ENCODE data around the gene DYNC1I1. TPM values are rescaled to one million over a fixed set of nuclear protein-coding genes. Genes with fewer than 3 reads are reported as not detected.

The DYNC1I1 gene
- total RNA-seq, 3 donors from 2014 or later: 0.41 to 42.6 (median 1.5) TPM

DNA sequence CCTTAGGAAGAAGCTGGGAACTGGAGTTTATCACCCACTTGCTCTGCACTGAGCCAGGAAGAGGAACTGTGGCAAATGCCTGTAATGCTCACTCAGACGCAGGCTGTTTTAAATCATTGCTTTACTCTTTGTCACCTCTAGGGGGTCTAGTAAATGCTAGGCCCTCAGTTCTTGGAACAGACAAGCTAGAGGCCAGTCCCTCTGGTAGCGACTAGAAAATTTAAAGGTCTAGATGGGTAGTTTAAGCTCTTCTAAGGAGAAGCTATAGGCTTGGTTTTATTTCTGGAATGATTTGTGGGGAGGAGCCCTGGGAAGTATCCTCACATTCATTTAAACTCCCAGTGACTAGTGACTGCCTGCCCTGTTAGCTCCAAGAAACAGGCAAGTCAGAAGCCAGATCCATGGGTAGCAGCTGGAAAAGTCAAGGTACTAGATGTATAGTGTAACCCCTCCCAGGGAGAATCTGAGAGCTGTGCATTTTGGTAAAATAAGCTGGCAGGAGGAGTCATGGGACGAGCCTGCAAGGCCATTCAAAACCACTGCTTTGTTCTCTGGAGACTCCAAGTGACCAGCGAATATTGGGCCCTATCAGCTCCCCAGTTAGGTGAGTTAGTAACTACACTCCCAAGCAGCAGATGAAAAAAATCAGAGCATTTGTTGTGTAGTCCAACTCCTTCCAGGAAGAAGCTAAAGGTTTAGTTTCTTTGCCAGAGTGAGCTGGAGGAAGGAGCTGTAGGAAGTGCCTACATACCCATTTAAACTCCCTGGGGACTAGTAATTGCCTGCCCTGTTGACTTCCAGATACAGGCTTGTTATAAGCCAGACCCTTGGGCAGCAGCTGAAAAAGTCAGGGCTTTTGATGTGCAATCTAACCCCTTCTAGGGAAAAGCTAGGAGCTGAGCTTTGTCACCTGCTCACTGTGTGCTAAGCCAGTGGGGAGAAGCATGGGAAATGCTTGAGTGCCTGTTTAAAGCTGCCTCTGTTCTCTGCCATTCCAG, 68.9 kb downstream of the DYNC1I1 start:
- Histone ChIP-seq H3K9me3 (no peaks in the 10 kb centered on the region), H3K36me3 (ENCODE audit: low read depth) (no peaks in the 10 kb centered on the region), H3K4me3 (no peak overlapping the region), H3K4me1 (ENCODE audit: low read depth) (no peaks in the 10 kb centered on the region)
- ATAC-seq (no peak), DNase-seq (no peak)
- TF ChIP-seq, protein P1, sequence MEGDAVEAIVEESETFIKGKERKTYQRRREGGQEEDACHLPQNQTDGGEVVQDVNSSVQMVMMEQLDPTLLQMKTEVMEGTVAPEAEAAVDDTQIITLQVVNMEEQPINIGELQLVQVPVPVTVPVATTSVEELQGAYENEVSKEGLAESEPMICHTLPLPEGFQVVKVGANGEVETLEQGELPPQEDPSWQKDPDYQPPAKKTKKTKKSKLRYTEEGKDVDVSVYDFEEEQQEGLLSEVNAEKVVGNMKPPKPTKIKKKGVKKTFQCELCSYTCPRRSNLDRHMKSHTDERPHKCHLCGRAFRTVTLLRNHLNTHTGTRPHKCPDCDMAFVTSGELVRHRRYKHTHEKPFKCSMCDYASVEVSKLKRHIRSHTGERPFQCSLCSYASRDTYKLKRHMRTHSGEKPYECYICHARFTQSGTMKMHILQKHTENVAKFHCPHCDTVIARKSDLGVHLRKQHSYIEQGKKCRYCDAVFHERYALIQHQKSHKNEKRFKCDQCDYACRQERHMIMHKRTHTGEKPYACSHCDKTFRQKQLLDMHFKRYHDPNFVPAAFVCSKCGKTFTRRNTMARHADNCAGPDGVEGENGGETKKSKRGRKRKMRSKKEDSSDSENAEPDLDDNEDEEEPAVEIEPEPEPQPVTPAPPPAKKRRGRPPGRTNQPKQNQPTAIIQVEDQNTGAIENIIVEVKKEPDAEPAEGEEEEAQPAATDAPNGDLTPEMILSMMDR (IDR thresholded peaks at IDR 0.05): no peak
- intact Hi-C loops (cut with DNase I, micrococcal nuclease): no loop called here

DNA sequence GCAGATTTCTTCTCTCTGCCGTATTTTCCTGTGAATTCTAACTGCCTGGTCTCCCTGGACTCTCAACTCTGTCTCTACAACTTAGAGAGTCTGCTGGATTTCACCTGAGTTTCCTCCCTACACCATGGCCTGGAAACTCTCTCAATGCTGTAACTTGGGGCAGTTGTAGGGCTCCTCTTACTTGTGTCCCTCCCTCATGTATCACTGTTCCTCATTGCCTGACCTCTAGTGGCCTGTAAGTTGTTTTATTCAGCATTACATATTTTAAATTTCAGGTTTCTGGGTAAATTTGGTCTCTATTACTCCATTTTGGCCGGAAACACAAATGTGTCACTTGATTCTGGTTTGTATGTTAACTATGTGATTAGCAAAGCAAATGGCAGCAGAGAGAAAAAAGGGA, 70.9 kb downstream of the DYNC1I1 start:
- no peaks in the 10 kb centered on the region for H3K9me3 ChIP-seq
- TF ChIP-seq, protein P1 (IDR thresholded peaks at IDR 0.05): no peak
- no peak overlapping the region for H3K4me3 ChIP-seq
- ATAC-seq (no peak), DNase-seq (no peak)
- H3K4me1 ChIP-seq (ENCODE audit: low read depth): no peaks in the 10 kb centered on the region
- H3K36me3 ChIP-seq (ENCODE audit: low read depth): no peaks in the 10 kb centered on the region
- intact Hi-C loops (cut with DNase I, micrococcal nuclease): no loop called here

DNA sequence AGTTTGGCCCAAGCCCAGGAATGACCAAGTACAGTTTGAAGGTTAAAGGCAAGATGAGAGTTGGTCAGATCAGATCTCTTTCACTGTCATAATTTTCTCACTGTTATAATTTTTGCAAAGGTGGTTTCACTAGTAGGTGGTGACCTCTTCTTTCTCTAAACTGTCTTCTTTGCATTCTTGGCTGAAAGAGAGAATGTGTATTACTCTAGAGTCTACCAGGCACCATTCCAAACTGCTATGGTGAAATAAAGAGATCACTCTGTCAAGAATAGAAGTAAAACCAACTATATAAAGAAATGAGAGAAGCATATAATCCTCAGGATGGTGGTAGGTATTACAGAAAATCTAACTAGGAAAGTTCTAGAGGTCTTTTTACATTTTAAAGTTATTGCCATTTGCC, 72.7 kb downstream of the DYNC1I1 start:
- intact Hi-C loops (cut with DNase I, micrococcal nuclease): no loop called here
- H3K4me1 ChIP-seq (ENCODE audit: low read depth): no peaks in the 10 kb centered on the region
- H3K36me3 ChIP-seq (ENCODE audit: low read depth): no peaks in the 10 kb centered on the region
- no peaks in the 10 kb centered on the region for H3K9me3 ChIP-seq
- DNase-seq (no peak), ATAC-seq (no peak)
- H3K4me3 ChIP-seq: no peak overlapping the region
- TF ChIP-seq, protein P1 (IDR thresholded peaks at IDR 0.05): no peak

DNA sequence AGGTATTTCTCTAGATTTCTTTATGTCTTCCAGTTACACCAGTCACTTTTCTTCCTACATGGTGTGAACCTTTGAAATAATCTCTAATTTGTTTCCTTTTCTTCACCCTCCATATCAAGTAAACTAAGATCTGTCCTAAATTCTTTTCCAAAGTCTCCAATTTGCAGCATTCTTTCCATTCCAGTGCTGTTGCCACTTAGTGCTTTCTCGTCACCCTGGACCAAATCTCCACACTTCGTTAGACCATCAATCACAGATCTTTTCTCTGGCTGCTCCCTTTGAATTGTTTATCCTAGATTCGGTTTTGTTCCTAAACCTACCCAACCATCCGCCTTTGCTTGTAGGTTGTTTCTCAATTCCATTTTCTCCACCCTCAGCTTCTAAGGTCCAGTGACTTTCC, 74.7 kb downstream of the DYNC1I1 start:
- intact Hi-C loops (cut with DNase I, micrococcal nuclease): no loop called here
- Histone ChIP-seq H3K9me3 (no peaks in the 10 kb centered on the region), H3K4me3 (no peak overlapping the region), H3K36me3 (ENCODE audit: low read depth) (no peaks in the 10 kb centered on the region), H3K4me1 (ENCODE audit: low read depth) (no peaks in the 10 kb centered on the region)
- no peak for DNase-seq
- TF ChIP-seq, protein P1 (IDR thresholded peaks at IDR 0.05): no peak
- no peak for ATAC-seq

DNA sequence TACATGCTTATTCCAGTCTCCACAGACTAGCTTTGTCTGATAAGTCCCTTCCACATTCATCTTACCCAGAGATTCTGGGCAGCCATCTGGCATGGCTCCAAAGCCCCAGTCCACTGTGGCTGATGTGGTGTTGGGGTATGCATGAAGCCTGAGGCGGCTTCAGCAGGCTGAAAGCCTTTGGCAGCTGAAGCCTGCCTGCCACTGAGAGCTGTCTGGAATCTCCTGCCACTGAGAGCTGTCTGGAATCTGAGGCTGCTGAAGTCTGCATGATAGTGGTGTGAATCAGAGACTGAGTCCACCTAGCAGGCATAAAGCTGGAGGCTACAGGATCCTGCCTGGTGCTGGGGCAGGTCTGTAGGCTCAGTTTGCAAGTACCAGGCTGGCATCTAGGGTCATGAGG, 87.1 kb downstream of the DYNC1I1 start:
- no peak for ATAC-seq

More for the DNA sequence above, 87.1 kb downstream of the DYNC1I1 start:
- no peak for DNase-seq
- TF ChIP-seq, protein P1 (IDR thresholded peaks at IDR 0.05): no peak
- intact Hi-C loops (cut with DNase I, micrococcal nuclease): no loop called here
- Histone ChIP-seq H3K4me3 (no peak overlapping the region), H3K9me3 (no peaks in the 10 kb centered on the region), H3K36me3 (ENCODE audit: low read depth) (no peaks in the 10 kb centered on the region), H3K4me1 (ENCODE audit: low read depth) (no peaks in the 10 kb centered on the region)

Measured in mucosa of descending colon (tissue), 3 donors.